HG03139 (cell line): ENCODE results near the gene IAPP.
"Not testable (repeated sequence)": the region's sequence is repeated elsewhere in the genome, so short reads cannot be mapped to it uniquely, and the experiment has no call there.

Source experiments
- ATAC-seq: cut with Tn5 transposase; IDR thresholded peaks from one replicate; pipeline ENCODE4 v1.9.1; 2021; ENCODE audit not compliant: unreplicated experiment

IAPP gene

DNA sequence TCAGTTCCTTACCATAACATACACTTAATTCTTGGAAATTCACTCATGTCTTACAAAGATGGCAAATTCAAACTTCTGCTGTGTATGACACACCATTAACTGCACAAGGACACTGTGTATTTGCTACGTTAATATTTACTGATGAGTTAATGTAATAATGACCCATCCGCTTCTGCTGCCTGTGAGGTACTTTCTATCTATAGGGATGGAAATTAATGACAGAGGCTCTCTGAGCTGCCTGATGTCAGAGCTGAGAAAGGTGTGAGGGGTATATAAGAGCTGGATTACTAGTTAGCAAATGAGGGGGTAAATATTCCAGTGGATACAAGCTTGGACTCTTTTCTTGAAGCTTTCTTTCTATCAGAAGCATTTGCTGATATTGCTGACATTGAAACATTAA lies at the start of gene IAPP:
TSS of gene IAPP (plus strand) at position 301 of the 400 bp plus-strand sequence. CDS start 450 bp downstream, outside the sequence.
- ATAC-seq: no peak

- ATAC-seq: no peak
Measured at GRCh38 chr12:21323736-21324135, 49.0 kb upstream of the IAPP start.

DNA sequence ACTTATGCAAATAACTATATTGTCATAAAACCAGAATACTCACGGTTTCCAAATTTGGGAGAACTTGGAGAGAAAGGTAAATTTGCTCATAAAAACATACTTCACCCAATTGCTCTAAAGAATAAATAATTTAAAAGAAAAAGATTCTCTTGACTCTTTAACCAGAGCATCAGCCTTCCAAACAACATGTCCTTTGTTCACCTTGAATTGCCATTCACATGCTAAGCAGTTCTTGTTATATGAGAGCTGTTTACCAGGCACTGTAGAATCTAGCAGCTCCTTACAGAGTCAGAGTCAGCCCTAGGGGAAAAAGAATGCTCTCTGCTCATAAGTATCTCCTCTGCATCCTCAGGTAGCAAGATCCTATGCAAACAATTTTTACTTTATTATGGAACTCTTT lies 48.2 kb upstream of the IAPP start:
- ATAC-seq: no peak

GRCh38 chr12:21328578-21328977 lies 44.1 kb upstream of the IAPP start:
- ATAC-seq: no peak

DNA sequence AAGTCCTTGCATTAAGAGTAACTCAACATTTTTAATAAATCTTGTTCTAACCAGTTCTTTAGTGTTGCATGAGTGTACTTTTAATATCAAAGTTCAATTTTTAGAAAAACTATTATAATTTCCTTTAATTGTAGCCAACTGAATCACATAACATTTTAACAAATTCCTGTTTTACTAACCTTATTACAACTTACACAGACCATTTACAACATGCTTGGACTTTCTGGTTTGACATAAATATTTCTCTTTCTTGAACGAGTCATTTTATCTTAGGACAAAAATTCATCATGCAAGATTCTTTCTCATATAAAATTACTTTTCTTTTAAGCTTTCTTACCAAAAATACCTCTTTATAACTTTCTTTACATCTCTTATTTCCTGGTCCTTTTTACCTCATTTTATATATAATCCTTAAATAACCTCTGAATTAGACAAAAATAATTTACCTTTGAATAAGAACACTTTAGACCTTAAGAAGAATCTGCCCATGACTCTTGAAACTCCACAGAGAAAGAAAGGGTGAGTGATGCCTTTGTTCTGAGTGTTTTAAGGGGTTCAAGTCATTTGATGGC lies 41.9 kb upstream of the IAPP start:
- ATAC-seq: no peak

GRCh38 chr12:21334771-21335325 lies 37.9 kb upstream of the IAPP start, which contains the start of gene SLCO1A2:
Gene SLCO1A2, minus strand, starts transcription at chr12:21334917. Its CDS starts 270 bp downstream, at chr12:21334647.
- no peak for ATAC-seq

DNA sequence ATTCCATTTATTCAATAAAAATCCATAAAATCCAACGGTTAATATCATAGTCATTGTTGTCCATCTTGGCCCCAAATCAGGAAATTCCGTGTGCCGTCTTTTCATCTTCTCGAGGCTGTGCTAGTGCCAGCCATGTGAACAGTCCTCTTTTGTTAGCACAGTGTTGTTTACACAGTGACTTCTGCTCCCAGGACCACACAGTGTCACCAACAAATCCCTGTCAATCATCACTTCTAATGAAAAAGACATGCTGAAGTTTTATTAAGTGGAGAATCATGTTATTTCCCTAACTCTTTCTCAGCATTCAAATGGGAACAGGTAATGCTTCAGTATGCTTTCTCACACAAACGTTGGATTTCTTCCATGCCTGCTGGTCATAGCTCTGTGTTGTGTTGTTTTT lies 36.0 kb upstream of the IAPP start:
- no peak for ATAC-seq

DNA sequence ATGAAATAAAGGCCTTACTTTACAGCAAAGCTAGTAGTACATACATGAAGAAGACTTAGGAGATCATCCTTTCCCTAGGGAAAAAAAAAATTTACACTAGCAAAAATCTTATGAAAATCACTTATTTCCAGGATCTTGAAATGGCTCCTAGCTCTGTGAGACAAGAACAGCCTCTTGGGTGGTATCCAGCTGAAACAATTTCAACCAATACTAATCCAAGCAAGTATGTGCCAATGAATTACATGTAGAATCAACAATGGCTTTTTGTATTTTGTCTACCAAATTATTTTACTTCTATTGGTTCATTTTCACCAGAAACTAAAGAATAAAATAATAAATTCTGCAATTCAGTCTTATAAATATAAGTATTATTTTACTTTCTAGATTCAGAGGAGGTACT lies 35.2 kb upstream of the IAPP start:
- no peak for ATAC-seq

- ATAC-seq: no peak
Measured at GRCh38 chr12:21337959-21338744, 34.5 kb upstream of the IAPP start.

- ATAC-seq: no peak
Measured at GRCh38 chr12:21339921-21340320, 32.8 kb upstream of the IAPP start.

GRCh38 chr12:21340403-21340802 lies 32.3 kb upstream of the IAPP start:
- ATAC-seq: no peak

DNA sequence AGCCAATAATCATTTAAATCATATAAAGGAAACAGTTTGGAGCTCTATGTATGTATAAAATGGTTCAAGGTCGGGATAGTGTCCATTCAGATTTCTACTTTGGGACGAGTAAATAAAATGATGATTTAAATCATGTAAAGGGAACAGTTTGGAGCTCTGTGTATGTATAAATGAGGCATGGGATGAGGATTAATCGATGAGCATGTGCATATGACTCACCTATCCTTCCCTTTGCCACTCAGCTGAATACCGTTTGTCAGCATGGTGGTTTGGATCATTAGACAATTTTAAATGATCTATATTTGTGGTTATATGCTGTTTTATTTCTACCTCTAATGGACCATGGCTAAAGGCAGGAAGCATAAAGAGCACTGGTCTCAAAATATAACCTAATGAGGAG lies 30.9 kb upstream of the IAPP start:
- ATAC-seq: no peak

DNA sequence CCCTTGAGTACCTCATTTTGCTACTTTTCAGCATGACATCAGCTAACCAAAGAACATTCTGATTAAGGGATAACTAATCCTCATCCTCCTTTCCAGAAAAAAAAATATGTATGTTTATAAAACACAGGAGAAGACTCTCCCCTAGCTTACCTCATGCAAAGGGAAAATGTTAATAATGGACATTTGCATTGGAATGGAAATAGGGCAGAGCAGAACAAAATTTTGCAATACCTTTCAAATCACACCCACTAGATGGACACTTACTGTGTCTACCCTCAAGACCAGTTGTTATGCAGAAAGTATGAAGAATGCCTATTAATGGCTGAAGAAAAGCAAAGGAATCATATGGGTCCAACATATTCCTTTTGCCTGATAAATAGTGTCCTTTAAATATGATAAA lies 29.1 kb upstream of the IAPP start:
- no peak for ATAC-seq

GRCh38 chr12:21346542-21347205 lies 26.0 kb upstream of the IAPP start:
- ATAC-seq: no peak

GRCh38 chr12:21350975-21351374 lies 21.7 kb upstream of the IAPP start:
- no peak for ATAC-seq

DNA sequence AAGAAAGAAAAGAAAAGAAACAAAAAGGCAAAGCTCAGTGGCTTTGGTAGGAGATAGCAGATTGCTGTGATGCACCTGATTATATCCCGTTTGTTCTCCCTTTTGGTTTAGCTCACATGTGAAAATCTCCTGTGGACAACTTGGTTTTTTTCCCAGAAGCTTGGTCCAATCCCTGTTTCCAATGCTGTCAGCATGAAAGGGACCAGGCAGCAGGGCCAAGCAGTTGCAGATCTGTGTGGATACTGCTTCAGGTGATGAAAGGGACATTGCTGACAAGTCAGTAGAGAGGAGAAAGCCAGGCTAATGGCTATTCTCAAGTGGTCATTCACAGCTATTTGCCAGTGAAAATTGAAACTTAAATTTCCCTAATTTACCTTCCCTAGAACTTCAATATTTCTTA lies 19.2 kb upstream of the IAPP start:
- no peak for ATAC-seq

- no peak for ATAC-seq
Measured at GRCh38 chr12:21353948-21354347, 18.8 kb upstream of the IAPP start.

- no peak for ATAC-seq
Measured at GRCh38 chr12:21354641-21355040, 18.1 kb upstream of the IAPP start.

- ATAC-seq: not testable (repeated sequence)
Measured at GRCh38 chr12:21360632-21361031, 12.1 kb upstream of the IAPP start.

- no peak for ATAC-seq
Measured at GRCh38 chr12:21369141-21369980, 3.3 kb upstream of the IAPP start.
